Karpas-422 (cell line): ENCODE measurements around the gene IFIH1. TPM values are rescaled to one million over a fixed set of nuclear protein-coding genes. Genes with fewer than 3 reads are reported as not detected.

Source experiments
- DNase-seq: peaks from one replicate; pipeline ENCODE4 v3.0.0-alpha.2; 2015
- H2AFZ ChIP-seq: fragments of 200-600 bp; sonication (generic); 2 replicates; pipeline ENCODE4 v1.6.1; 2014; ENCODE audit warnings: antibody characterized with exemption, low read length, mixed read lengths
- H3K27ac ChIP-seq: fragments of 200-600 bp; sonication (generic); 2 replicates; pipeline ENCODE4 v1.5.1; 2014; ENCODE audit warnings: mild to moderate bottlenecking, low read length, moderate library complexity
- H3K27me3 ChIP-seq: fragments of 200-600 bp; sonication (generic); 2 replicates; pipeline ENCODE4 v1.6.1; 2014; ENCODE audit warnings: low read length, mixed read lengths
- H3K36me3 ChIP-seq: fragments of 200-600 bp; sonication (generic); 2 replicates; pipeline ENCODE4 v1.6.1; 2014; ENCODE audit warnings: low read length, mixed read lengths; ENCODE audit not compliant: insufficient read depth
- H3K4me1 ChIP-seq: fragments of 200-600 bp; sonication (generic); 2 replicates; pipeline ENCODE4 v1.6.1; 2014; ENCODE audit warnings: mild to moderate bottlenecking, low read length, mixed read lengths
- H3K4me2 ChIP-seq: fragments of 200-600 bp; sonication (generic); 2 replicates; pipeline ENCODE4 v1.6.1; 2014; ENCODE audit warnings: low read length, low read depth, mild to moderate bottlenecking; ENCODE audit not compliant: poor library complexity, severe bottlenecking
- H3K4me3 ChIP-seq: fragments of 200-600 bp; sonication (generic); 2 replicates; pipeline ENCODE4 v1.5.1; 2014; ENCODE audit warnings: mild to moderate bottlenecking, antibody characterized with exemption, low read length, mixed read lengths
- H3K79me2 ChIP-seq: fragments of 200-600 bp; sonication (generic); 2 replicates; pipeline ENCODE4 v1.6.1; 2014; ENCODE audit warnings: mild to moderate bottlenecking, low read length, mixed read lengths
- H3K9ac ChIP-seq: fragments of 200-600 bp; sonication (generic); 2 replicates; pipeline ENCODE4 v1.6.0; 2014; ENCODE audit warnings: low read length
- H3K9me2 ChIP-seq: fragments of 200-600 bp; sonication (generic), shearing (Covaris generic); replicated peaks from 2 replicates; pipeline ENCODE4 v1.6.0; 2014; ENCODE audit warnings: mild to moderate bottlenecking, low read length, moderate library complexity; ENCODE audit not compliant: insufficient read depth
- H3K9me3 ChIP-seq: fragments of 300-700, 200-600 bp; sonication (generic); 2 replicates; pipeline ENCODE4 v1.6.1; 2014; ENCODE audit warnings: low read length, mixed read lengths
- H4K20me1 ChIP-seq: fragments of 200-600 bp; sonication (generic); 2 replicates; pipeline ENCODE4 v1.6.1; 2014; ENCODE audit warnings: mild to moderate bottlenecking, antibody characterized with exemption, low read length, low read depth; ENCODE audit not compliant: insufficient read depth
- total RNA-seq: library from RNA; depleted of rRNA; stranded (reverse); fragments of >200 nt; shearing (Covaris generic); gene quantifications from 2 replicates; pipeline ENCODE4 v1.2.3, GENCODE V29; 2014; ENCODE audit warnings: low replicate concordance

Gene IFIH1
- total RNA-seq, 1 experiment from 2014 or later: 0.26 TPM

- Histone ChIP-seq H3K79me2 (no peaks in the 10 kb centered on the region), H3K27me3 (no peaks in the 10 kb centered on the region), H3K27ac (no peak overlapping the region), H2AFZ (no peak overlapping the region), H4K20me1 (no peaks in the 10 kb centered on the region), H3K9ac (no peak overlapping the region), H3K36me3 (no peaks in the 10 kb centered on the region), H3K9me2 (no peaks in the 10 kb centered on the region), H3K4me1 (no peaks in the 10 kb centered on the region), H3K4me2 (no peak overlapping the region), H3K4me3 (no peak overlapping the region), H3K9me3 (no peaks in the 10 kb centered on the region)
- no peak for DNase-seq
These were observed 19.4 kb upstream of the IFIH1 start for GRCh38 chr2:162337868-162338267.

GRCh38 chr2:162333968-162334367 lies 15.5 kb upstream of the IFIH1 start:
- Histone ChIP-seq H3K4me1 (no peaks in the 10 kb centered on the region), H3K9ac (no peak overlapping the region), H3K79me2 (no peaks in the 10 kb centered on the region), H3K9me2 (no peaks in the 10 kb centered on the region), H3K9me3 (no peaks in the 10 kb centered on the region), H4K20me1 (no peaks in the 10 kb centered on the region), H3K36me3 (no peaks in the 10 kb centered on the region), H3K4me2 (no peak overlapping the region), H2AFZ (no peak overlapping the region), H3K27ac (no peak overlapping the region), H3K4me3 (no peak overlapping the region), H3K27me3 (no peaks in the 10 kb centered on the region)
- DNase-seq: peak; percentile 52

DNA sequence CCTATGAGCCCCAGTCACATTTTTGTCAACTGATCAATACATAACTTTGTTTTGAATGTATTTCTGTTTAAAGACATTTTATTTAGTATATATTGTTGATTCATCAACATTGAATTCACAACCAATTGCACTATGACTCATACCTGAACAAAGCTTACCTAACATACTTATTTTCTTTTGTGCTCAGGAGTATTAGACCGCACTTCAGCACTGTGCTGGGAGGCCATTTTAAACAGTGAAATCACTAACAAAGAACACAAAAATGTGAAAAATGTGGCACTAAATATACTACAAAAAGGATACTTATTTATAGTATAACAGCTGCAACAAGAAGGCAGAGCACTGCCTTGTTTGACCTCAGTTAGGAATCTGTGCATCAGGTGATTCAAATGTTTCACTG lies 12.4 kb upstream of the IFIH1 start:
- no peaks in the 10 kb centered on the region for H3K9me2 ChIP-seq
- no peaks in the 10 kb centered on the region for H3K4me1 ChIP-seq
- no peaks in the 10 kb centered on the region for H4K20me1 ChIP-seq
- no peak overlapping the region for H3K9ac ChIP-seq
- H3K4me3 ChIP-seq: no peak overlapping the region
- H3K79me2 ChIP-seq: no peaks in the 10 kb centered on the region
- H3K36me3 ChIP-seq: no peaks in the 10 kb centered on the region
- H3K4me2 ChIP-seq: no peak overlapping the region
- H3K27me3 ChIP-seq: no peaks in the 10 kb centered on the region
- DNase-seq: no peak
- no peak overlapping the region for H3K27ac ChIP-seq
- H3K9me3 ChIP-seq: peaks cover 3% of the 10 kb centered on the region; the same call in 1 of the 2 replicates
- no peak overlapping the region for H2AFZ ChIP-seq

DNA sequence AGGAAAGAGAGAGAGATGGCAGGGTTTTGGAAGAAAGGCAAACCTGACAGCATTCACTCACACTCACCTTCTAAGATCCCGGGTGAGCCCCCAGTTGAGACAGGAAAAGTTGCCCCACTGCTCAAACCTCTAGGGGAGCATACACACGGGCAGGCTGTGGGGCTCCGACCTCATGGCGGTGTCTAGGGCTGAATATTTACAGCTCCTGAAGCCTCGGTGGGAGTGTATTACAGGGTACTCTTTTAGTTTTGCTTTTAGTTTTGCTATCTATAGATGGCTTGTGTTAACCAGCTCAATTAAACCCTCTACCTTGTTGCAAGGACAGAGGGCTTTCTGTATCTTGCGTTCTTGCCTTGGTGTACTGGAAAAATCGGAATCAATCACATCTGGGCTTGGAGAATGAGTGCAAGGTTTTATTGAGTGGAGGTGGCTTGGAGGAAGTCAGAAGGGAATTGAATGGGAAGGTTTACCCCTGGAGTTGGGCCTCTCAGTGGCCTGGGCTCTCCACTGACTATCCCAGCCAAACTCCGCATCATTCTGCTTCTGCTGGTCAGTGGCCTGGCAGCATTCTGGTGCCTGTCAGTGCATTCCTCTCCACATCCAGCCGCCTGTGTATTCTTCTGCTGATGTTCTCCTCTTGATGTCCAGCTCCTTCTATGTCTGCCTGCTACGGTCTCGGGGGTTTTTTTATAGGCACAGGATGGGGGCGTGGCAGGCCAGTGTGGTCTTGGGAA lies 10.1 kb upstream of the IFIH1 start:
- Histone ChIP-seq H3K36me3 (no peaks in the 10 kb centered on the region), H3K4me1 (no peaks in the 10 kb centered on the region), H3K9me3 (peaks cover 3% of the 10 kb centered on the region; the same call in 1 of the 2 replicates), H3K4me2 (no peak overlapping the region), H3K9me2 (no peaks in the 10 kb centered on the region), H3K27me3 (no peaks in the 10 kb centered on the region), H3K79me2 (no peaks in the 10 kb centered on the region), H4K20me1 (no peaks in the 10 kb centered on the region), H2AFZ (no peak overlapping the region), H3K27ac (no peak overlapping the region), H3K9ac (no peak overlapping the region), H3K4me3 (no peak overlapping the region)
- no peak for DNase-seq

- Histone ChIP-seq H3K27ac (no peak overlapping the region), H3K27me3 (no peaks in the 10 kb centered on the region), H3K4me3 (no peak overlapping the region), H3K79me2 (no peaks in the 10 kb centered on the region), H3K9me2 (no peaks in the 10 kb centered on the region), H4K20me1 (no peaks in the 10 kb centered on the region), H3K9me3 (peaks cover 3% of the 10 kb centered on the region; the same call in 1 of the 2 replicates), H3K4me1 (no peaks in the 10 kb centered on the region), H3K4me2 (no peak overlapping the region), H2AFZ (no peak overlapping the region), H3K36me3 (no peaks in the 10 kb centered on the region), H3K9ac (no peak overlapping the region)
- no peak for DNase-seq
These were observed 9.3 kb upstream of the IFIH1 start for GRCh38 chr2:162327806-162328205.

DNA sequence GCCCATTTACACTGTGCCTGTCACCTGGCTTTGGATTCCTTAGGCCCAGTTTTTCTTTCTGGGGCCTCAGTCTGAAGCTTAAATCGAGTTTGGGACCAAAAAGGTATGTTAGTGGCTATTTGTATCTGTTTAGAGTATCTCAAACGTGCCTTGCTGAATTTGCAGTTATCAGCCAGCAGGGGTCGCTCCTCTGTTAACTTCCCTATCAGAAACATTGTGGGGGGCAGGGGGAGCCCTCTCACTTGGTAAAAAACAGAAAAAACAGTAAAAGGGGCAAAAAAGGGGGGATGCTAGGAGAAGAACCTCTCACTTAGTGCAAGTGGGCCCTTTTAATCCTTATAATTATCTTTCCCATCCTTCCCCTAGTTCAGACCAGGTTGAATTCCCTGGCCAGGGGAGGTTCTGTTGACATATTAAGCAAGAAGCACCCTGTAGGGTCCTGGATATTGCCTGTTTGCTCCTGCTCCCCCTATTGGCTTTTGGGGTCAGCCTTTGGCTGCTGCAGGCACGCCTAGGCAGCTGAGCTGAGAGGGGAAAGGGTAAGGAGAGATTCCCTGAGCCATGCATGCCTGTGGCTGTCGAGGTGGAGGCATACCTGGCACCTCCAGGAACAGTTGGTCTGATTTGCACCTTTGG lies 8.8 kb upstream of the IFIH1 start:
- H3K9me3 ChIP-seq: peaks cover 3% of the 10 kb centered on the region; the same call in 1 of the 2 replicates
- peak; percentile 54 for DNase-seq
- H3K4me1 ChIP-seq: no peaks in the 10 kb centered on the region
- H3K4me3 ChIP-seq: no peak overlapping the region
- H3K79me2 ChIP-seq: no peaks in the 10 kb centered on the region
- no peak overlapping the region for H3K27ac ChIP-seq
- no peaks in the 10 kb centered on the region for H4K20me1 ChIP-seq
- H3K27me3 ChIP-seq: no peaks in the 10 kb centered on the region
- no peaks in the 10 kb centered on the region for H3K36me3 ChIP-seq
- H2AFZ ChIP-seq: no peak overlapping the region
- no peak overlapping the region for H3K9ac ChIP-seq
- H3K4me2 ChIP-seq: no peak overlapping the region
- H3K9me2 ChIP-seq: no peaks in the 10 kb centered on the region

DNA sequence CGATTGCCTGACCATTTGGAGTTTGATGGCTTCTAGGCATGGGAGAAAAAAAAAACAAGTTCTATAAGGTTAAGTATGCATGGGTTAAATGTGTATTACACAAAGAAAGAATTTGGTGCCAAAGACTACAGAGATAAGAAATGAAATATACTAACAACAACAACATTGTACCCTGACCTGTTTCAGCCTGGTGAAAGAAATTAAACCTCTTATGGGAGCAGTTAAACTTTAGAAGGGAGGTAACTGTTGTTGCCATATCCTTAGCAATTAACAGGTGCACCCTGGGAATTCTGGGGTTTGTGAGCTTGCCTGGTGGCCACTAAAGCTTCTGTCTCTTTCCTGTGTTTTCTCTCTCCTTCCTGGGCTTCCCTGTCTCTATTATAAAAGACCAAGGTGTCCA lies 6.5 kb upstream of the IFIH1 start:
- no peaks in the 10 kb centered on the region for H4K20me1 ChIP-seq
- no peak overlapping the region for H3K9ac ChIP-seq
- H3K9me3 ChIP-seq: peaks cover 3% of the 10 kb centered on the region; the same call in 1 of the 2 replicates
- no peaks in the 10 kb centered on the region for H3K36me3 ChIP-seq
- H3K4me3 ChIP-seq: no peak overlapping the region
- no peaks in the 10 kb centered on the region for H3K9me2 ChIP-seq
- no peaks in the 10 kb centered on the region for H3K27me3 ChIP-seq
- no peaks in the 10 kb centered on the region for H3K4me1 ChIP-seq
- H3K79me2 ChIP-seq: no peaks in the 10 kb centered on the region
- H2AFZ ChIP-seq: no peak overlapping the region
- DNase-seq: no peak
- no peak overlapping the region for H3K4me2 ChIP-seq
- no peak overlapping the region for H3K27ac ChIP-seq

DNA sequence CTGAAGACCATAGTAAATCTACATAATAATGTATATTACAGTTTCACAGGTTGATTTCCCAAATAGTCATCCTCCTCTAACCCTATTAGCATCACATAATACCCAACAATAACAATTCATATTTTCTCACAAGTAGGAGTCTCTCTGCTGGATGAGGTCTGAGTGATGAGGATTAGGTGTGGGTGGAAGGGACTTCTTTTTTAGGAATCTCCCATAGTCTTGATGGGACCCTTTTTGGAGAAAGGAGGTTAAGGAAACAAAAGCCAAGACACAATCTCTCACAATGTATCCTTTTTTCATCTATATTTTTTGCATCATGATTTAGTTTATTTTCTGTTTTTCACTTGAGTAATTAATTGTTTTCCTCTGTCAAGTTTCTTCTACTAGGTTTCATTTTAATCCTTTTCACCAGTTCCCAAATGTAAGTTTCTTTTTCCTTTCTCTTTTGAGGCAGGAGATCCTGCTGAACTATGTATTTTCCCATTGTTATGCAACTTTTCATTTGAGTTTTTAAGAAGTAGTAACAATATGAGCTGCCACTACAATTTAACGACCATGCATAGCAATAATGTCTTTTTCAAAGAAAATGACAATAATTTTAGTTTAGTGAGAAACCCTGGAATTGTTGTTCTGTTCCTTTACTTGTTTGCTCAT lies 2.5 kb upstream of the IFIH1 start:
- peaks cover 11% of the 10 kb centered on the region for H3K4me1 ChIP-seq
- no peak overlapping the region for H3K4me3 ChIP-seq
- peaks cover 5% of the 10 kb centered on the region; the same call in 1 of the 2 replicates for H3K27me3 ChIP-seq
- H3K9ac ChIP-seq: no peak overlapping the region
- no peaks in the 10 kb centered on the region for H3K9me3 ChIP-seq
- H2AFZ ChIP-seq: no peak overlapping the region
- H3K27ac ChIP-seq: no peak overlapping the region
- H3K4me2 ChIP-seq: no peak overlapping the region
- H4K20me1 ChIP-seq: no peaks in the 10 kb centered on the region
- H3K79me2 ChIP-seq: no peaks in the 10 kb centered on the region
- DNase-seq: no peak
- H3K9me2 ChIP-seq: no peaks in the 10 kb centered on the region
- H3K36me3 ChIP-seq: no peaks in the 10 kb centered on the region
